Panc1 (cell line): ENCODE results near the gene FOXO1.

ENCODE experiments used
- CTCF ChIP-seq: fragments of 450-650 bp; IDR thresholded peaks from 2 replicates; pipeline ENCODE4 v1.5.1; 2017; ENCODE audit warnings: mild to moderate bottlenecking
- TCF7L2 ChIP-seq: IDR thresholded peaks from 2 replicates; pipeline ENCODE4 v1.6.1; 2011; ENCODE audit warnings: mild to moderate bottlenecking, low read depth, low read length, inconsistent platforms

- no peak for TF ChIP-seq TCF7L2
- TF ChIP-seq CTCF, result no peak
These were observed 34.8 kb downstream of the FOXO1 start for GRCh38 chr13:40631605-40632004.
